NOMO-1 (cell line): ENCODE data around the gene HLA-DPB1.
A peak's percentile ranks its signal among the peaks of the same experiment; 100 is the strongest.
"Not testable (repeated sequence)": the region's sequence is repeated elsewhere in the genome, so short reads cannot be mapped to it uniquely, and the experiment has no call there.

Source experiments
- DNase-seq, 2 experiments: peaks; one replicate each; lab custom pipeline; 2025; ENCODE audit not compliant: unreplicated experiment in 2 of 2; lab: John Stamatoyannopoulos, UW

HLA-DPB1 gene

GRCh38 chr6:33101121-33101737 is 25.4 kb downstream of the HLA-DPB1 start:
- DNase-seq = not testable (repeated sequence)

DNA sequence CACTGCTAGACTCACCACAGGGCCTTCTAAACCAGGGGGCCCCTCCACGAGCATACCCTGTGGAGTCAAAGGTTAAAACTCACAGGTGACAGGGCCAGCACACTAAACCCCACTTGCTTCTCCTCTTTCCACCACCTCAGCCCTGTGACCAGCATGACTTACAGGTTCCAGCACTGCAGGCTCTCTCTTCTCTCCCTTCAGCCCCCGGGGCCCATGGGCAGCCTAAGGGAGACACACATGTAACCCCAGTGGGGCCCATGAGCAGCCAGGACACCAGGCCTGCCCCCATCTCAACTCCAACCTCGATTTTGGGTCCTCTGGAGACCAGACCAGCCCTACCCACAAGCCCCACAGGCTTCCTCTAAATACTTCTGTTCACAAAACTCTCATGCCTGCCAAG is 28.0 kb downstream of the HLA-DPB1 start:
- DNase-seq = no peak

- no peak for DNase-seq
Measured at GRCh38 chr6:33104887-33105286, 29.1 kb downstream of the HLA-DPB1 start.

GRCh38 chr6:33105386-33105785 is 29.6 kb downstream of the HLA-DPB1 start:
- DNase-seq = no peak

DNA sequence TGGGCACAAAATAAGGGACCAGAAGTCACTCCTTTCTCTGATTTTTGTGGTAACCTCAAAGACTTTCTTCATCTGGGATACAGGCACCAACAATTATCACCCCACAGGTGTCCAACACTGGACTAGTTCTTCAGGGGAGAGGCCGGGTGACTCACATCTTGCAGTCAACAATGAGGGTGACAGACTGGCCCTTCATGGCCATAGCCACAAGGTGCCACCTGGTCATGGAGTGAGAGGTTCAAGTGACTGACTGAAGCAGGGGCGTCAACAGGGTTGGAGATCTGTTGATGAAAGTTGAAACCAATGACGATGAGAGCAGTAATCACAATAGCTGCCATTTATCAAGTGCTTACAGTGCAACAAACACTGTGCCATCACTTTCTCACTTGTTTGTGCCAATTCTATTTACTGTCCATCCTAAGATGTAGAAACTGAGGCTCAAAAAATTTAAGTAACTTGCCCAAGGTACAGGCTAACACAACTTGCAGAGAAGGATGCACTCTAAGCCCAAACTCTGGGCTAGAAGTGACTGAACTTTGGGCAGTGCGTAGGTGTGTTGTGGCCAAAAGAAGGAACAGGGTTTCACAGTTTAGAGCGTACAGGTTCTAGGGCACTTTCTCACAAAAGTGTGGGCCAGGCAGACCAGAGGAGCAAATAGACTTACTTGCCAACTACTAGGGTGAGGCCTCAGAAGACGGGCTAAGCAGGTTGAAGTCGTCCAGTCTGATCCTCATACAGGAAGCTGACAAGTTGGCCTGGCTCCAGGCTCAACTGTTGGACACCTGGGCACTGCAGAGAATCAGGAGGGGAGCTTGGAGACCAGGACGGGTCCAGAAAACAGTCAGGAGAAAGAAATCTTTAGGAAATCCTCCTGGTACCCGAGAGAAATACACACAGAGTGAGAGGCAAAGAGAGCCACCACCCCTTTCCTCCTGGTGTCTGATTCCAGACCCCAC is 30.4 kb downstream of the HLA-DPB1 start:
- no peak for DNase-seq

- DNase-seq = peak in 1 of 2 experiments; percentile 10
Measured at GRCh38 chr6:33107641-33108040, 31.9 kb downstream of the HLA-DPB1 start.

DNA sequence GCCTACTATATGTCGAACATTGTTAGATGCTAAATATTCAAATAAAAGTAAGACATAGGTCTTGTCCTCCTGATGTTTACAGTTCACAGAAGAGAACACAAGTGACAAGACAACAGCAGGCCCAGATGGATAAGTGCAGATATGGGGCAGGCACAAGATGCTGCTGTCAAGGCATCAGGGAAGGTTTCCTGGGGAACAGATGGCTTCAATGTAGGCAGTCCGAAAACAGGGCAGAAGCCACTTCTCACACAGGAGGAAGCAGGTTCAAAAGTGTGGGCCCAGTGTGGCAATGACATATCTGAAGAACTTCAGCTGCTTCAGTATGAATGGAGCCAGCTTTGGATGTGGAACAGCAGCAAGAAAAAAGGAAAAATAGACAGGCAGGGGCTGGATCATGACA is 32.5 kb downstream of the HLA-DPB1 start:
- DNase-seq = no peak

- peak in 1 of 2 experiments; percentile 58 for DNase-seq
Measured at GRCh38 chr6:33112148-33112547, 36.4 kb downstream of the HLA-DPB1 start.

DNA sequence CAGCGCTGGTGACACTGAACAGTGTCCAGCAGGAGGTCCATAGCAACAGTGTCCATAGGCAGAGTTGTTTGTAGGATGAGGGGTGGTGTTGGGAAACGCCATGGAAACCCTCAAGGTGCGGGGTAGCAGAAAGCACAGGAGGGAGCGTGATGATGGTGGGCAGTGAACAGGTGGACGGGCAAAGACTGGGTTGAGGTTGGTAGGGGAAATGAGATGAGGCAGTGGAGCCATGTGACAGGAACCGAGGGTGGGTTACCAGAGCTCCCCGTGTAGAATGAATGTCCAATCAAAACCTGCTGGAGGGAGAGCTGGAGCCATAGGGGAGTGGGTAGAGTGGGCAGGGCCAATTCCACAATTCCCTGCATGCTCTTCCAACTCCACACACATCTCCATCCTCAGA is 38.0 kb downstream of the HLA-DPB1 start:
- DNase-seq = no peak

DNA sequence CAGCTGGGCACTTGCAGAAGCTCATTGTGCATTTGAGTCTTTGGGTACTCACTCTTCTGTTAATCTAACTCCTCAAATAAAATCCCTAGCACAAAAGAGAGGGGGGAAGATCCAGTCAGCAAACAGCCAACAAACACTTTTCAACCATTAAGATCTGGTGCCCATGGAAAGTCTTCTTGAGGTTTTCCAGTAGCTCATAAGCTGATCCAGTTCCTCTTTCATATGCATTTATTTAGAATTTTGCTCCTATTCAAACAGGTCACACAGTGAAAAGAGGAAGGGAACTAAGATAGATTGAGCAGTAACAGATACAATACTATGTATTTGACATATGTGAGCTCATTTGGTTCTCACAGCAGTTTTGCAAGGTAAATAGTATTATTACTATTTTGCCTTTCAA is 38.6 kb downstream of the HLA-DPB1 start:
- peak; percentile 54 to 83 for DNase-seq

DNA sequence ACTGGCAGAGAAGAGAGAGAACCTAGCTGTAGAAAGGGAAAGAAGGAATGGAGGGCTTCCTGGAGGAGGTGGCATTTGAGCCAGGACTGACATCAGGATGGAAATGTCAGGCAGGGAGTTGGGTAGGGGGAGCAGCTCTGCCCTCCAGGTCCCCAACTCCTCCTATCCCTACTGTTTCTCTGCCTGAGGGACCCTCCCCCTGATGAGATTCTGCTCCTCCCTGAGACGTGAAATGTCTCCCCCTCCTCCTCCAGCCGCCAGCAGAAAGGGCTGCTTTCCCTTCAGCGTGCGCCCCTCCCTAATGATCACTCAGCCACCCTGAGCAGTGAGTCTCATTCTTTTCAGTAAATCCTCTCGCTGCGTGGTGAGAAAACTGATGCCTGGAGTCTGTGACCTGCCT is 40.6 kb downstream of the HLA-DPB1 start:
- no peak for DNase-seq

- DNase-seq = no peak
Measured at GRCh38 chr6:33116841-33117711, 41.3 kb downstream of the HLA-DPB1 start.

- DNase-seq = no peak
Measured at GRCh38 chr6:33117811-33118277, 42.1 kb downstream of the HLA-DPB1 start.

DNA sequence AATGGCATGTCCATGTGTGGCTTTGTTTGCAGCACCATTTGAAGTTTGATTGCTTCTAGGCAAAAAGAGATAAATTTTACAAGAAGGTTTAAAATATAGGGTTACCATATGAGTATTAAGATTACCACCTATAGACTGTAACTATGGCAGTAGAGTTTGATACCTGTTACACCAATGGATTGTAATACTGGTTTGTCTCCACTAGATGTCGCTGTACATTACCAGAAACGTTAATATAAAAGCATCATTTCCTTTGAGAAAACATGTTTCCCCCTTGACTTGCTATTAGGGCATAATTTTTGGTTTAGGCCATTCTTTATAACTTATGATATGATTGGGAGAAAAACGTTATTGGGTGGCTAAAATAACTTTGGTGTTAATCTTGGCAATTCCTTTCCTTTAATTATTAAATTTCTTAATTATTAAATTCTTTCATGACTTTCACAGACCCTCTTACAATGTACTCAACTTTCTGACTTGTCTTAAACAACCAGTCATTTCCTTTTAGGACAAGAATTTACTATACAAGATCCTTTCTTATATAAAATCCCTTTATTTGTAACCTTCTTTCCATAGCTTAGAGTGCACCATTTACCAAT is 42.8 kb downstream of the HLA-DPB1 start:
- peak in 1 of 2 experiments; percentile 69 for DNase-seq

DNA sequence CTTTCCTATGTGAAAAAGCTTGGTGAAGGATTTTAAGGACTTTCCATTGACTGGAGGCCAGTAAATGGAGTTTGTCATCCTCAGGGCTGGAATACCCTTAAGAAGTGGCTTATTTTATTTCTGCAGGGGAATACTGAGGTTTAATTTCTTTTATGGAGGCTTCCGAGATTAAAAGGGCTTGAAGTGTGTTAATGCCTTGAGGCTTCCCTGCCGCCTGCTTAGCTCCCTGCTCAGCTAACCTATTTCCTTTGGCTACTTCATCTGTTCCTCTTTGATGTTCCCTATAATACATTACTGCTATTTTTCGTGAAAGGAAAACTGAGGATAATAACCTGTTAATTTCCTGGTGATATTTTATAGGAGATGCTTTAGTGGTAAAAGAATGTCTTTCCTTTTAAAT is 44.2 kb downstream of the HLA-DPB1 start:
- DNase-seq = no peak

DNA sequence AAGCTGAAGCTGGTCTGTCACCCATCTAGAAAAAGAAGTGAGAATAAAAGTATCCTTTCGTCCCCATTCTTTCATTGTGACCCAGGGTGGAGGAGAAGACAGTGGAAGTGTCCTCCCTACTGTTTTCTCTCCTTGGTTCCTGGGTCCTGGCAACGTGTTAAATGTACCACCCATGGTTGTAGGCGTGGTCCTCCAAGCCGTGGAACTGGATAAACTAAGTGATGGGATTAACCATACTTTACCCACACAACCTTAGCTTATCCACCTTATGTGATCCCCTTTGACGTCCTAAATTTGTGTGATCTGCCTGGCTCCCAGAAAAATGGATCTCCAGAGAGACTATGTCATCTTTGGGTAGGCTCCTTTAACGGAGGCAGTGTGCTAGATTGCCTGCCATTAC is 47.4 kb downstream of the HLA-DPB1 start:
- no peak for DNase-seq

DNA sequence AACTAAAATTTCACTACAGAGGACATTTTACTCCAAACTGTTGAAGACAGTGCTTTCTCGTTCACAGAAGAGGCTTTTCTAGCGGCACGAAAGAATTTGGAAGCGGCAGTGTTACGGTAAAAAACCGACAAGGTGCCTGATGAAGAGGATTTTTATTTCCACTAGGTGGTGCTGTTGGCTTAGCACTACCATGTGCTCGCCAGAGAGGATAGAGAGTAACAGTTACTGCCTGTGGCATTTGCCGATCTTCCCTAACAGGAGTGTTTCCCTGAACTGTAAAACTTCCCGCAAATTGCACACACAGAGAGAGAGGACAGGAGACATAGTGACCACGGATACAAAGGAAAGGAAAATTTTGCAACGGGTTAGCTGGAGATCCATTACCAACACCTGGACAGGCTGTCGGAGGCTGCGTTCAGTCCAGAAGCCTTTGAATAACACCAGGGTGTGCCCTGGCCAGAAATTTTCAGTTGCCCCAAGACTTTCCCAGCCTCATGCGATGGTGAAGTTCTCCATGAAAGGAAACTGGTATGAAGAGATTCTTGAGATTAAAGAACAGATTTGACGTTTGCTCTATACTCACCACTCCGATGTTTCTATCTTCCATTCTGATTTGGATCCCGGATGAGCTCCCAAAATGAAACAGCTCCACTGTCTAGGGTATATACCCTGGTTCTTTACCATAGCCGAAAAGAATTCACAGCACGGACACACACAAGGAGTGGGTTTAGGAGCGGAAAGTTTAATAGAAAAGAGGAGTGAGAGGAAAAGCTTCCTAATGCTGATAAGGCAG is 48.1 kb downstream of the HLA-DPB1 start:
- DNase-seq = peak; percentile 32 to 58

DNA sequence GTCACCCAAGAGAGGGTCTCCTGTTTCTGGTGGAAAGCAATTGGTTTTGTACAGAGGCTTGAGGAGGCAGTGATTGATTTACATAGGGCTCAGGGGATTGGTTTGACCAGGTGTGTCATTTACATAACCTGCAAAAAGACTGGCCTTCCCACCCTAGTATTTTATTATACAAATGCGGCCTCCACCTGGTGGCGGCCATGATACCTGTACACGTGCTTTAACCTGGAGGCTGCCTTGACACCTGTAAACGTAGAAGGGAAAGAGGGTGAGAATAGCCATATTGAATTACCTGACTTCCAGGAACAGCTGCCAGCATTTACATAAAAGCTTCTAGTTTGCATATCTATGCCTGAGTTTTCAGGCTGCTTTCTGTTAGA is 48.7 kb downstream of the HLA-DPB1 start:
- no peak for DNase-seq

GRCh38 chr6:33124947-33125346 is 49.2 kb downstream of the HLA-DPB1 start:
- no peak for DNase-seq
